ENCODE results near the gene LRP2. TPM values are rescaled to one million over a fixed set of nuclear protein-coding genes. Genes with fewer than 3 reads are reported as not detected.
"Not testable (repeated sequence)": the region's sequence is repeated elsewhere in the genome, so short reads cannot be mapped to it uniquely, and the experiment has no call there.

The LRP2 gene
- total RNA-seq, 1 donor from 2014 or later, result 0.14 TPM

- DNase-seq (ENCODE audit: missing footprints); intact Hi-C loops (cut with DNase I); ATAC-seq: not testable (repeated sequence)
These were observed 57.6 kb downstream of the LRP2 start for GRCh38 chr2:169304689-169305088.

GRCh38 chr2:169303579-169304305, 58.6 kb downstream of the LRP2 start:
- intact Hi-C loops (cut with DNase I), result no loop called here
- ATAC-seq (no peak), DNase-seq (ENCODE audit: missing footprints) (no peak)

- no peak for DNase-seq (ENCODE audit: missing footprints)
- intact Hi-C loops (cut with DNase I), result no loop called here
- ATAC-seq, result no peak
These were observed 60.0 kb downstream of the LRP2 start for GRCh38 chr2:169302364-169302763.

GRCh38 chr2:169301596-169302335, 60.6 kb downstream of the LRP2 start:
- intact Hi-C loops (cut with DNase I), result no loop called here
- ATAC-seq (no peak), DNase-seq (ENCODE audit: missing footprints) (no peak)

DNA sequence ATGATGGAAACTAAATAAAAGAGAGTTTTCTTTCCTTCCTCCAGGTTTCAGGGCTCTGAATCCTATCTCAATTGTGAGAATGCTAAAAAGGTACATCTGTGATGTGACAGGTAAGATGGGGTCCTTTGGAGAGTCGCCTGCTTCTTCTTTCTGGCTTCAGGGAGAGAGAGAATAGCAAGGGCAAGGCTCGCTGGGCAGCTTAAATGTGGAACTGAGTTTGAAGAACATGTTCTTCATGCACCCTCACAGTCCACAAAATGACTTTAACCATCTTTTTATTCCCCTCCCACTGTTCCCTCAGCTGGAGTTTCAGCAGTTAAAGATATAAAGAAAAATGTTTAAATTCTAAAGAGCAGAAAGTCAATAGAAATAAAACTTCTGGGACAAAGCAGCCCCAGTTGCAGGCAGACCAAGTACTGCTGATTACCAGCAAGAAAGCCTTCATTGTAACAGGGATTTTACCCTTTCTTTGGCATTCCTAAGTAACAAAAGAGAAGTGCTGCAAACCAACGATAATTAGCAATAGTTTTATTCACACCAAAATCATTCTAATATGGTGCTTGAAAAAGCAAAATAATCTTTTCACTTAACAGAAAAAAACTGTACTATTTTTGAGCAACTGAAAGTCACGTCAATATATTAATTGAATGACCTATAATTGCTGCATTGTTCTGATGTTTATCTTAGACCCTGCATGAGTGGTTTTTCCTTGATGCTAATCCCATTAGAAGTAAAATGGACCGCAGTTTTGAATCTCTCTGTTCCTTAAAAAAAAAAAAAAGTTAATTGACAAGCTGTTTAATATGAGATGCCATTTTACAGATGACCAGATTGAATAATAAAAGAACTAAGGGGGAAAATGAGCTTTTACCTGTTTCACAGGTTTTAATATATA, 61.5 kb downstream of the LRP2 start:
- DNase-seq (ENCODE audit: missing footprints), result no peak
- no peak for ATAC-seq
- intact Hi-C loops (cut with DNase I), result no loop called here

DNA sequence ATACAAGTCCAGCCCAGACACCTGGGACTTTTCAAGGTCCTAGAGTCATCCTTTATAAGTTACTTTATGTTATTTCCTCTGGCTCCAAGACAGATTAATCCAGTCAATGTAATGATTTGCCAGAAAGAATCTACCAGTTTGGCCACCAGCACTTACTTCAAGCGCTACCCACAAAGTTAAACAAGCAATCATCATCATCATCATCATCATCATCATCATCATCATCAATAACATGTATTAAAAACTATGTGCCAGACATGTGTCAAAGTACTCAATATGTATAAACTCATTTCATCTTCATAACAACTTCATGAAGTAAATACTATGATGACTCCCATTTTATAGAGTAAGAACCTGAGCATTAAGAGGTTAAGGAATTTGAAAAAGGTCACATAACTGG, 64.3 kb downstream of the LRP2 start:
- no peak for DNase-seq (ENCODE audit: missing footprints)
- intact Hi-C loops (cut with DNase I), result no loop called here
- ATAC-seq, result no peak

DNA sequence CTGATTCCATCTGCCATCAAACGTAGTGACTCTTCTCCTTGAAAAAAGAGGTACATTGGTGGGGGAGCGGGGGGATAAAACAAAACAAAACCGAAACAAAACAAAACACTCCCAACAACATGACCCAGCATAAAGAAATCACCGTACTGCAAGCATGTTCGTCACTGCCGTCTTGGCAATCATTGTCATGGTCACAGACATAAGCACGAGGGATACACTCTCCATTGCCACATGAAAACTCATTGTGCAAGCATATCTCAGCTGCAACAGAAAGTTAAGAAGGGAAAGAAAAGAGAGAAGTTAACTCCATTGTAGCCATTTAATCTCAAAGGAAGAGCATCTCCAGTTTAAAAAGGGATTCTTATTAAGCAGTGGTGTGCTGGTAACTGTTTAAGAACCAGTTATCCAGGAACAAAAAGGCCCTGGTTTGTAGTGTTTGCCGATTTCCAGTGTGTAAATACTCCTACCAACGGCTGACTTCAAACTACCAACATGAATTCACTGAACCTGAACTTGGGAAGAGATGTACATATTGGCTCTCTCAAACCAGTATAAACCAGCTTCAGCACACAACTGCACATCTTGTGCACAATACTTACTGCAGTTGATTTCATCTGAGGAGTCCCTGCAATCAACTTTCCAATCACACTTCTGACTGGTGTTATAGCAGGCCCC, 68.2 kb downstream of the LRP2 start:
- intact Hi-C loops (cut with DNase I), result no loop called here
- ATAC-seq, result no peak

DNA sequence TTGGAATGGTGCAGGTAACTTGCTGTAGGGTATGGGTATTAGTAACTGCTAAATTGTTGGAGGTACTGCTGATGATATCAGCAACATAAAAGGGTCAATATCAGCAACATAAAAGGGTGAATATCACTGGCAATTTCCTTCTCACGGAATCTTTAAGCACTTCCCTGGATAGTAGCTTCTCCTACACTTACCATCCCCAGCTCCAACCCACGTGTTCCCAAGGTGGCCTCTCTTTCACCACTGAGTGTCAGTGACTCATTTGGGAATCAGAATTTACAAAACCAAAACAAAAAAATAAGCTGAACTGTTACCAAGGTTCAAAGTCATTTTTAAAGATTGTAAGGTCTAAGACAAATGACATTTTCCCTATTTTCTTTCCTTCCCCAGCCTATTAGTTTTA, 70.8 kb downstream of the LRP2 start:
- no peak for DNase-seq (ENCODE audit: missing footprints)
- intact Hi-C loops (cut with DNase I), result no loop called here
- no peak for ATAC-seq

More for the DNA sequence above, 68.2 kb downstream of the LRP2 start:
- no peak for DNase-seq (ENCODE audit: missing footprints)

DNA sequence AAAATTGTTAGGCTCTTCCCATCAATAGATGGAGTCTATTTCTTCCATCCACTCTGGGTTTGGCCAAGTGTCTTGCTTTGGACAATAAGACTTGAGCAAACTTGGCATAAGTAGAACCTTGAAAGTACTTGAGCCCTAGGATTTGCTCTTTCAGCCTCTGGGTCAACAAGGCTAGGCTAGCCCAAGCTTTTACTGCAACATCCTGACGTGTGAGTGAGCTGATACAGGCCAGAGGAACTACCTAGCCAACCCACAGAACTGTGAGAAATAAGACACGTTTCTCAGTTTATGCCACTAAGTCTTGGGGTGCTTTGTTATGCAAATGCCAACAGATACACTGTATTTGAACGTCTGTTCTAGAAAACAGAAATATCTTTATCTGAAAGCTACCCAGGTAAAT, 71.9 kb downstream of the LRP2 start:
- DNase-seq (ENCODE audit: missing footprints) (no peak), ATAC-seq (no peak)
- intact Hi-C loops (cut with DNase I), result no loop called here

GRCh38 chr2:169287666-169288065, 74.7 kb downstream of the LRP2 start:
- ATAC-seq (no peak), DNase-seq (ENCODE audit: missing footprints) (no peak)
- intact Hi-C loops (cut with DNase I), result no loop called here

- DNase-seq (ENCODE audit: missing footprints) (no peak), ATAC-seq (no peak)
- intact Hi-C loops (cut with DNase I), result no loop called here
These were observed 75.6 kb downstream of the LRP2 start for GRCh38 chr2:169286624-169287231.

DNA sequence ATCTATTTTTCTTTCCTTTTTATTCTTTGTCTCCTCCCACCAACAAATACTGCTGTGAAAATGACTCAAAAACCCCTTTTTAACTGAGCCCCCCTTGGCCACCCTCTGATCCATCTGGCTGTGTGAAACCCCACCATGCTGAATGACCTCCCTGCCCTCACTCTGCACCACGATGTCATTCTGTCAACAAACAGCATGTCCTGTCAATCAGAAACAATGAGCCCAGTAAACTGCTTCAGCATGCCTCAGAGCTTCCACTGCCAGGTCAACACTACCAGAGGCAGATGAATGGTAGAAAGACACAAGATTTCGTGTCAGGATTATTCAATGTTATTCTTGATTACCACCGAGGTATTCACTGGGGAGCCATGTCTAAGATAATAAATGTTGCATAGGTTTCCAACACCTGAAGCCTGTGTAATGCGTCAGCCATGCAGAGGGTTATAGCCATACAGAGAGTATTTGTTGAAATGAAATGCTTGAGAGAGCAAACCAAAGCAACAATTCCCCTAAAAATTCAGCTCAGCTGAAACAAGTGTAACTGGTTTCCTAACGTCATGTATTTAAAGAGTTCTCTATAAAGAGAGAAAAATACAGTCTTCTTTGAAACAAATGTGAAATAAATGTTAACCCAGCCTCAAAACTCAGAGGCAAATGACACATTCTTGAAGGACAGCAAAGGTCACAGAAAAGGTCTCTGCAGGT, 76.7 kb downstream of the LRP2 start:
- intact Hi-C loops (cut with DNase I), result no loop called here
- no peak for DNase-seq (ENCODE audit: missing footprints)
- ATAC-seq, result no peak

GRCh38 chr2:169280502-169280901, 81.8 kb downstream of the LRP2 start:
- intact Hi-C loops (cut with DNase I), result no loop called here
- ATAC-seq, result no peak
- no peak for DNase-seq (ENCODE audit: missing footprints)

- no peak for ATAC-seq
- DNase-seq (ENCODE audit: missing footprints), result no peak
- intact Hi-C loops (cut with DNase I), result no loop called here
These were observed 86.5 kb downstream of the LRP2 start for GRCh38 chr2:169275696-169276444.

DNA sequence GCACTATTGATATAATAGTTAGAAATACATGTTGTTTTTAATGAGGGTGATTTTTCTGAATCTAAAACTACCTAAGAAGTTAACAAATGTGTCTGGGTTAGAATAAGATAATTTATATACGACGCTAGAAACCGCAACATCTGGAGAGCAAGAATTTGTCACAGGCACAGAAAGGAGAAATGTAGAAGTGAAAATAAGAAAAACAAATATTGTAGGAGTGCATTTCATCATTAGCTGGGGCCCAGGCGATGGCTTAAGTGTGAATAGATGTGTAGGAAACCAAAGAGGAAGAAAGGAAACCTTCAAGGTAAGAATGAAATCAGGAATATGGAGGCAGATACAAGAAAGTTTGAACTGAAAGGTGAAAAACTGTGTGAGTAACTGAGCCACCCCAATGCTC, 90.3 kb downstream of the LRP2 start:
- DNase-seq (ENCODE audit: missing footprints) (no peak), ATAC-seq (no peak)
- intact Hi-C loops (cut with DNase I), result no loop called here

- ATAC-seq; intact Hi-C loops (cut with DNase I): not testable (repeated sequence)
These were observed 91.8 kb downstream of the LRP2 start for GRCh38 chr2:169270574-169270973.

GRCh38 chr2:169265591-169265990, 96.7 kb downstream of the LRP2 start:
- intact Hi-C loops (cut with DNase I), result no loop called here
- DNase-seq (ENCODE audit: missing footprints), result no peak
- no peak for ATAC-seq

More at GRCh38 chr2:169270574-169270973, 91.8 kb downstream of the LRP2 start:
- not testable (repeated sequence) for DNase-seq (ENCODE audit: missing footprints)
